Fibroblast of pulmonary artery (primary cell): ENCODE results near the gene S1PR3.

Experiments
- DNase-seq: peaks from one replicate; pipeline ENCODE4 v3.0.0-alpha.2; 2010; ENCODE audit warnings: low read depth
- H3K4me3 ChIP-seq: replicated peaks from 2 replicates; pipeline ENCODE4 v1.5.1; 2011; ENCODE audit warnings: low read depth, mild to moderate bottlenecking, control low read depth, low read length, moderate library complexity
- TF ChIP-seq, protein P1 (sequence below): IDR thresholded peaks from 2 replicates; pipeline ENCODE4 v1.5.1; 2011; ENCODE audit warnings: mild to moderate bottlenecking, control low read depth, low read length, inconsistent platforms; ENCODE audit errors: missing control alignments

Gene S1PR3

GRCh38 chr9:89022001-89022759, 30.9 kb downstream of the S1PR3 start:
- no peak overlapping the region for H3K4me3 ChIP-seq
- TF ChIP-seq, protein P1, sequence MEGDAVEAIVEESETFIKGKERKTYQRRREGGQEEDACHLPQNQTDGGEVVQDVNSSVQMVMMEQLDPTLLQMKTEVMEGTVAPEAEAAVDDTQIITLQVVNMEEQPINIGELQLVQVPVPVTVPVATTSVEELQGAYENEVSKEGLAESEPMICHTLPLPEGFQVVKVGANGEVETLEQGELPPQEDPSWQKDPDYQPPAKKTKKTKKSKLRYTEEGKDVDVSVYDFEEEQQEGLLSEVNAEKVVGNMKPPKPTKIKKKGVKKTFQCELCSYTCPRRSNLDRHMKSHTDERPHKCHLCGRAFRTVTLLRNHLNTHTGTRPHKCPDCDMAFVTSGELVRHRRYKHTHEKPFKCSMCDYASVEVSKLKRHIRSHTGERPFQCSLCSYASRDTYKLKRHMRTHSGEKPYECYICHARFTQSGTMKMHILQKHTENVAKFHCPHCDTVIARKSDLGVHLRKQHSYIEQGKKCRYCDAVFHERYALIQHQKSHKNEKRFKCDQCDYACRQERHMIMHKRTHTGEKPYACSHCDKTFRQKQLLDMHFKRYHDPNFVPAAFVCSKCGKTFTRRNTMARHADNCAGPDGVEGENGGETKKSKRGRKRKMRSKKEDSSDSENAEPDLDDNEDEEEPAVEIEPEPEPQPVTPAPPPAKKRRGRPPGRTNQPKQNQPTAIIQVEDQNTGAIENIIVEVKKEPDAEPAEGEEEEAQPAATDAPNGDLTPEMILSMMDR = no peak
- DNase-seq = peak; percentile 76

DNA sequence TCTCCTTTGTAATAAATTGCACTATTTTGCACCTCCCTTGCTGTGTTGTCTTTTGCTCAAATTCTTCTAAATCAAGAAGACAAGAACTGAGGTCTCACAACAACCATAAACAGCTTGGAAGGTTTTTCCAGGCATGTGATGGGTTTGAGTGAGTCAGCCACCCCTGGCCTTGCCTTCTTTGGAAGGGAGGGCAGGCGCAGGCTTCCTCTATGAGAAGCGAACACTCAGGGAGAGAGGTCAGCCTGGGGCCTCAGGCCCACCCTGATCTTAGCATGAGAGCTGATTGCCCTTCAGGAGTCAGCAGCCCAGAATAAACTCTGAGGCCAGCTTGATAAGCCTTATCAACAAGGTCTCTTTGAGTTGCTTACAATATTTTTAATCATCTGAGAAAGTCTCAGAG, 31.6 kb downstream of the S1PR3 start:
- DNase-seq = peak; percentile 69
- no peak overlapping the region for H3K4me3 ChIP-seq
- TF ChIP-seq, protein P1 = no peak

DNA sequence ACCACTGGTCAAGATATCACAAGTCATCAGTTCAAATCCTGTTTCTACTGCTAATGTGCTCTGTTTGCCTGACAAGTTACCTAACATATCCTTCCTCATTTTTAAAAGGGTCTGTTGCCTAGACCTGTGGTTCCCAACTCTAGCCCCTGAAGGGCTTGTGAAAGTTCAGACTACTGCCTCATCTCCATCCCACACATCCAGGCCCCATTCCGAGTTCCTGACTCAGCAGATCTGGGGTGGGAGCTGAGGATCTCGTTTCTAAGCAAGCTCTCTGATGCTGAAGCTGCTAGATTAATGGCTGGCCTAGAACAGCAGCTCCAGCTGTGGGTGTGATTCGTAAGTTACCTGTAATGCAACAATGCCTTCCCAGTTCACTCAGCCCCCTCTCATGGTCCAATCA, 32.5 kb downstream of the S1PR3 start:
- TF ChIP-seq, protein P1 = no peak
- H3K4me3 ChIP-seq = no peak overlapping the region
- no peak for DNase-seq

- DNase-seq = no peak
- TF ChIP-seq, protein P1 = no peak
- H3K4me3 ChIP-seq = no peak overlapping the region
Measured at GRCh38 chr9:89024727-89025126, 33.5 kb downstream of the S1PR3 start.

GRCh38 chr9:89025553-89025952, 34.3 kb downstream of the S1PR3 start:
- no peak for DNase-seq
- TF ChIP-seq, protein P1 = no peak
- no peak overlapping the region for H3K4me3 ChIP-seq

DNA sequence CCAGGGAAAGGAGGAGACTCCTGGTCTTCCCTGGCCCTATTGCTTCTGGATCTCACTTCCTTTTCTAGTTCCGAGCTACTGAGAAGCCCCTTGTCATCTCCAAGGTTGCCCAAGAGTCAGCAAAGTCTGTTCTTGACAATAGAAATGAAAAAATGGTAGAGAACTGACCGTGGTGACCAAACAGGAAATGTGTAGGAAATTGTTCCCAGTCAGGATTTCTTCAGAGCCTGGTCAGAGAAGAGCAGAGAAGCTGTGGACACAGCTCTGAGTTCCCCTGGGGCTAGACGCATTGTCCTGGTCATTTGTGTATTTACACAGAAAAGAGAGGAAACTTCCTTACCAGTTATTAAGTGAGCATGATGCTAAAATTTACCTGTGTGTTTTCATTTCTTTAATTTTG, 35.6 kb downstream of the S1PR3 start:
- DNase-seq = peak; percentile 77
- no peak overlapping the region for H3K4me3 ChIP-seq
- TF ChIP-seq, protein P1 = no peak

- H3K4me3 ChIP-seq = no peak overlapping the region
- TF ChIP-seq, protein P1 = no peak
- DNase-seq = no peak
Measured at GRCh38 chr9:89029788-89030187, 38.5 kb downstream of the S1PR3 start.
